Activated B cell treated with CpG ODN at 0.5 μM for 24 hours (primary cell): ENCODE data around the gene AURKA. TPM values are rescaled to one million over a fixed set of nuclear protein-coding genes. Genes with fewer than 3 reads are reported as not detected.

Experiments used
- ATAC-seq: fragments of 200-7000 bp; cut with Tn5 transposase; one replicate; pipeline ENCODE4 v1.10.0; 2021; ENCODE audit warnings: low read depth, mild to moderate bottlenecking, moderate library complexity
- CTCF ChIA-PET: fragments of 350-600 bp; sonication (Branson Sonifier 250); formaldehyde crosslinking; loops from one replicate; lab custom pipeline; 2021; ENCODE audit warnings: antibody characterized with exemption; lab: Charles Lee
- POLR2A ChIA-PET: fragments of 350-600 bp; sonication (Branson Sonifier 250); formaldehyde crosslinking; loops from one replicate; lab custom pipeline; 2021; ENCODE audit warnings: antibody characterized with exemption; lab: Charles Lee
- DNase-seq: peaks from one replicate; pipeline ENCODE4 v3.0.0; 2022
- H3K27ac Mint-ChIP-seq: one replicate; pipeline ENCODE4 v1.8.0; 2020; ENCODE audit warnings: mixed read lengths
- H3K27me3 Mint-ChIP-seq: one replicate; pipeline ENCODE4 v1.8.0; 2021; ENCODE audit warnings: mixed read lengths
- H3K36me3 Mint-ChIP-seq: one replicate; pipeline ENCODE4 v1.8.0; 2021; ENCODE audit warnings: low read depth, mixed read lengths
- H3K4me1 Mint-ChIP-seq: one replicate; pipeline ENCODE4 v1.8.0; 2021; ENCODE audit warnings: mixed read lengths
- H3K4me3 Mint-ChIP-seq: one replicate; pipeline ENCODE4 v1.8.0; 2020; ENCODE audit warnings: mild to moderate bottlenecking, mixed read lengths
- H3K9me3 Mint-ChIP-seq: one replicate; pipeline ENCODE4 v1.8.0; 2020; ENCODE audit warnings: mixed read lengths
- intact Hi-C: fragments of 100-400 bp; cut with micrococcal nuclease; formaldehyde crosslinking; loops from one replicate; pipeline ENCODE4 v1.15.1; 2024
- total RNA-seq: library from RNA; stranded (reverse); gene quantifications from 2 replicates; pipeline ENCODE4 v1.2.3, GENCODE V29; 2022
- TF ChIP-seq, protein P1 (sequence below): fragments of 200-600 bp; IDR thresholded peaks from one replicate; pipeline ENCODE4 v1.8.0; 2022; ENCODE audit warnings: antibody characterized with exemption, mild to moderate bottlenecking

Gene AURKA
- total RNA-seq, 1 donor from 2014 or later, result 3.8 TPM

DNA sequence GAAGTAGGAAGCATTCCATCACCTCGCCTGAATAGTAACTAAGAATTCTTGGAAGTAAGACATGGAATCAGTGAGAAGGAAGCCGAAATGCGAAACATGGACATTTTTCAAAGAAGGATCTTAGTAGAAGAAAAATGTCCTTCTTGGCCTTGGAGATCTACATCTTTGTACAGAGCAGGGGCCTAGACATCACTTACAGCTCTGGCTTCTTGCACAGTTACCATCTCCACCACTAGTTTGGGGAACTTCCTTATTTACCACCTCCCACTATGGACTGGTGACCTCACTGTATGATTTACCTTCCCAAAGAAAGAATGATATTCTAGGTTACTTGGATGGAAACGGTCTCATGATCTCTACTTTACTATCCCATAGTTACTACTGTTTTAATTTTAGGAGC, 35.8 kb upstream of the AURKA start:
- no peak for DNase-seq
- Mint-ChIP-seq H3K36me3 (no peaks in the 10 kb centered on the region), H3K27ac (no peak overlapping the region), H3K27me3 (peaks cover 4% of the 10 kb centered on the region), H3K9me3 (no peaks in the 10 kb centered on the region), H3K4me1 (peaks cover 26% of the 10 kb centered on the region), H3K4me3 (no peak overlapping the region)
- no peak for ATAC-seq
- ChIA-PET POLR2A (no interaction called here), CTCF (no interaction called here)
- intact Hi-C loops, result no loop called here
- TF ChIP-seq, protein P1, sequence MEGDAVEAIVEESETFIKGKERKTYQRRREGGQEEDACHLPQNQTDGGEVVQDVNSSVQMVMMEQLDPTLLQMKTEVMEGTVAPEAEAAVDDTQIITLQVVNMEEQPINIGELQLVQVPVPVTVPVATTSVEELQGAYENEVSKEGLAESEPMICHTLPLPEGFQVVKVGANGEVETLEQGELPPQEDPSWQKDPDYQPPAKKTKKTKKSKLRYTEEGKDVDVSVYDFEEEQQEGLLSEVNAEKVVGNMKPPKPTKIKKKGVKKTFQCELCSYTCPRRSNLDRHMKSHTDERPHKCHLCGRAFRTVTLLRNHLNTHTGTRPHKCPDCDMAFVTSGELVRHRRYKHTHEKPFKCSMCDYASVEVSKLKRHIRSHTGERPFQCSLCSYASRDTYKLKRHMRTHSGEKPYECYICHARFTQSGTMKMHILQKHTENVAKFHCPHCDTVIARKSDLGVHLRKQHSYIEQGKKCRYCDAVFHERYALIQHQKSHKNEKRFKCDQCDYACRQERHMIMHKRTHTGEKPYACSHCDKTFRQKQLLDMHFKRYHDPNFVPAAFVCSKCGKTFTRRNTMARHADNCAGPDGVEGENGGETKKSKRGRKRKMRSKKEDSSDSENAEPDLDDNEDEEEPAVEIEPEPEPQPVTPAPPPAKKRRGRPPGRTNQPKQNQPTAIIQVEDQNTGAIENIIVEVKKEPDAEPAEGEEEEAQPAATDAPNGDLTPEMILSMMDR, result no peak

DNA sequence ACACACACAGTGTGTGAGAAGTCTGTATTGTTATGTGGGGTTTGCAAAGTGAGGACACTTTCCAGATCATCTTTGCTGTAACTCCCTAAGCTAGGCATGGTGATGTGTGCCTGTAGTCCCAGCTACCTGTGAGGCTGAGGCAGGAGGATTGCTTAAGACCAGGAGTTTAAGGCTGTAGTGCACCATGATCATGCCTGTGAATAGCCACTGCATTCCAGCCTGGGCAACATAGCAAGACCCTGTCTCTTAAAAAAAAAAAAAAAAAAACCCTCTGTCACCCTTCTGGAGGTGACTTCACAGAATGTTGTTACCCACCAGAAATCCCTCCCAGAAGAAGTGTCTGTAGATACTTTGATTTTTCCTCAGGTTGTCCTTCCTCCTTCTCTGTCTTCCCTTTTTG, 34.9 kb upstream of the AURKA start:
- Mint-ChIP-seq H3K4me3 (no peak overlapping the region), H3K9me3 (no peaks in the 10 kb centered on the region), H3K27me3 (peaks cover 4% of the 10 kb centered on the region), H3K27ac (no peak overlapping the region), H3K4me1 (peaks cover 26% of the 10 kb centered on the region), H3K36me3 (no peaks in the 10 kb centered on the region)
- ChIA-PET POLR2A (no interaction called here), CTCF (no interaction called here)
- ATAC-seq (no peak), DNase-seq (no peak)
- TF ChIP-seq, protein P1, result no peak
- intact Hi-C loops, result no loop called here

DNA sequence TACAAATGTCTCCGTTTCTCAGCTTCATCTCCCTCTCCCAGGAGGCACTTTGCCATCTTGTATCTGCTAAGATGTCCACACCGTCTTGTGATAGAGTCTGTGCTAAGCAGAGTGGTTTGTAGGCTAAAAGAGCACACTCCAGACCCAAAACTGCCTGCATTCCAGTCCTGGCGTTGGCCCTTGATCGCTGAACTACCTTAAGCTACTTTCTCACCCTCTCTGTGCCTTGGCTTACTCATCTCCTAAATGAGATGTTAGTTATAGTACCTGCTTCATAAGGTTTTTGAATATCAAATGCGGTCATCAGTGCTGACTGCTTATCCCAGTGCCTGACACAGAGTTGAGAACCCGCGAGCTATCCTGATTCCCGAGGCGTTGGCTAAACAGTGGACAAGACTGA, 34.0 kb upstream of the AURKA start:
- ChIA-PET CTCF (no interaction called here), POLR2A (no interaction called here)
- Mint-ChIP-seq H3K27me3 (peaks cover 2% of the 10 kb centered on the region), H3K36me3 (no peaks in the 10 kb centered on the region), H3K27ac (no peak overlapping the region), H3K4me1 (peaks cover 26% of the 10 kb centered on the region), H3K4me3 (no peak overlapping the region), H3K9me3 (no peaks in the 10 kb centered on the region)
- intact Hi-C loops, result no loop called here
- no peak for ATAC-seq
- no peak for DNase-seq
- TF ChIP-seq, protein P1, result no peak

DNA sequence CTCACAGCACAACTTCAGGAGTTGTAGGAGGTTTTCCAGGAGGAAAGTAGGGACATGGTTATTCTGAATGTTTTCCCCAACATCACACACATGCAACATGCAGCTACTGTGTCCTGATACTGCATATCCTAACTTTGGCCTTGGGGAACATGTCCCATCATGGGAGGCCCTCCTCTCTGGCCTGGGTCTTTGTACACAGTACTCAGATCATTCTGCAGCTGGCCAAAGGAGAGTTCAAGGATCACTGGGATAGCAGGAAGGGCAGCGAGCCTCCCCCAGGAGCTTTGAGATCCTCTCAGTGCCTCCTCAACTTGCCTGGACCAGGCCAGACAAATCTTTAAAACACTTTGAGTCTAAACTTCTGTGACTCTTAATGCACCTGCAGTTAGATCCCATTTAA, 32.9 kb upstream of the AURKA start:
- no peaks in the 10 kb centered on the region for H3K27me3 Mint-ChIP-seq
- intact Hi-C loops, result no loop called here
- CTCF ChIA-PET, result no interaction called here
- no peaks in the 10 kb centered on the region for H3K9me3 Mint-ChIP-seq
- no peak for DNase-seq
- H3K27ac Mint-ChIP-seq, result no peak overlapping the region
- POLR2A ChIA-PET, result no interaction called here
- no peak for ATAC-seq
- no peak overlapping the region for H3K4me3 Mint-ChIP-seq
- TF ChIP-seq, protein P1, result no peak
- peaks cover 23% of the 10 kb centered on the region for H3K4me1 Mint-ChIP-seq
- no peaks in the 10 kb centered on the region for H3K36me3 Mint-ChIP-seq

DNA sequence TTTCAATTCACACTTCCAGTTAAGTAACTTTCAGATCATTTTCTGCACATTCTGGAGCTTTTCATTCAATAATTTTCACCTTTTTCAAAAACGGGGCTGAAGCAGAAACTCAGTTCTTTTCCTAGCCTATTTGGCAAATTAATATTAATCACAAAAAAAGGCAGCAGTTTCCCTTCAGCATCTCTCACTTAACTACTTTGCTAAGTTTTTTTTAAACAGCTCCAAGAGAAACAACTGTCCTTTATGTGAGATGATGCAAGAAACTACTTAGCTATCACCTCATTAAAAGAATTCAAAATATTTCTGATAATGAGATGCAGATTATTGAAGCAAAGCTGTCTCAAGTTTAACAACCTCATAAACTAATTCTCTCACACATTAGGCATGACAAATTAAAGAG, 31.9 kb upstream of the AURKA start:
- ATAC-seq, result no peak
- Mint-ChIP-seq H3K27me3 (no peaks in the 10 kb centered on the region), H3K4me1 (peaks cover 16% of the 10 kb centered on the region), H3K9me3 (no peaks in the 10 kb centered on the region), H3K27ac (no peak overlapping the region), H3K4me3 (no peak overlapping the region), H3K36me3 (no peaks in the 10 kb centered on the region)
- TF ChIP-seq, protein P1, result no peak
- no peak for DNase-seq
- ChIA-PET CTCF (no interaction called here), POLR2A (no interaction called here)
- intact Hi-C loops, result no loop called here
